WTC11 (cell line): ENCODE data around the gene SULT6B1. TPM values are rescaled to one million over a fixed set of nuclear protein-coding genes. Genes with fewer than 3 reads are reported as not detected.

Source experiments
- ATAC-seq: fragments of 200-7000 bp; cut with Tn5 transposase; 2 replicates; pipeline ENCODE4 v1.10.0; 2021; ENCODE audit warnings: mild to moderate bottlenecking, moderate library complexity
- CTCF ChIA-PET: fragments of 300-600 bp; sonication (Branson Sonifier 250); formaldehyde crosslinking; loops from one replicate; lab custom pipeline; 2021; ENCODE audit warnings: antibody characterized with exemption; lab: Charles Lee
- POLR2A ChIA-PET: fragments of 350-600 bp; sonication (Branson Sonifier 250); formaldehyde crosslinking; loops from one replicate; lab custom pipeline; 2021; ENCODE audit warnings: antibody characterized with exemption; lab: Charles Lee
- DNase-seq: peaks from one replicate; pipeline ENCODE4 v3.0.0; 2021; ENCODE audit warnings: low spot score
- H3K27ac Mint-ChIP-seq: 2 replicates; pipeline ENCODE4 v1.8.0; 2021; ENCODE audit warnings: mixed read lengths
- H3K27me3 Mint-ChIP-seq: 2 replicates; pipeline ENCODE4 v1.8.0; 2021; ENCODE audit warnings: low read depth, mild to moderate bottlenecking, moderate library complexity, mixed read lengths
- H3K36me3 Mint-ChIP-seq: 2 replicates; pipeline ENCODE4 v1.8.0; 2021; ENCODE audit warnings: mixed read lengths
- H3K4me1 Mint-ChIP-seq: 2 replicates; pipeline ENCODE4 v1.8.0; 2022; ENCODE audit warnings: mixed read lengths
- H3K4me3 Mint-ChIP-seq: 2 replicates; pipeline ENCODE4 v1.8.0; 2021; ENCODE audit warnings: mild to moderate bottlenecking, moderate library complexity, mixed read lengths
- H3K9me3 Mint-ChIP-seq: 2 replicates; pipeline ENCODE4 v1.8.0; 2021; ENCODE audit warnings: mixed read lengths
- ATF6 ChIP-seq: sonication (generic); formaldehyde crosslinking; IDR thresholded peaks from 2 replicates; pipeline ENCODE4 v1.8.1; 2023; ENCODE audit warnings: mild to moderate bottlenecking, missing genetic modification reagents
- CREB1 ChIP-seq: sonication (generic); formaldehyde crosslinking; IDR thresholded peaks from 2 replicates; pipeline ENCODE4 v1.8.0; 2023; ENCODE audit warnings: mild to moderate bottlenecking, missing genetic modification reagents
- FOXP1 ChIP-seq: sonication (generic); formaldehyde crosslinking; IDR thresholded peaks from 2 replicates; pipeline ENCODE4 v1.8.0; 2022; ENCODE audit warnings: missing genetic modification reagents, mild to moderate bottlenecking, moderate library complexity, borderline replicate concordance
- HMGA2 ChIP-seq: fragments of 250-450 bp; sonication (Bioruptor Pico); IDR thresholded peaks from 2 replicates; pipeline ENCODE4 v1.4.0; 2021; ENCODE audit warnings: mild to moderate bottlenecking, moderate library complexity
- NR1H2 ChIP-seq: sonication (generic); formaldehyde crosslinking; IDR thresholded peaks from 2 replicates; pipeline ENCODE4 v1.9.0; 2021; ENCODE audit warnings: mild to moderate bottlenecking, moderate library complexity, missing genetic modification reagents
- TEAD4 ChIP-seq: sonication (generic); formaldehyde crosslinking; IDR thresholded peaks from 2 replicates; pipeline ENCODE4 v1.8.0; 2022; ENCODE audit warnings: mild to moderate bottlenecking, missing genetic modification reagents
- ZNF416 ChIP-seq: fragments of 250-450 bp; sonication (Bioruptor Pico); IDR thresholded peaks from 2 replicates; pipeline ENCODE4 v1.9.0; 2021; ENCODE audit warnings: mild to moderate bottlenecking, inconsistent platforms
- ZNF425 ChIP-seq: fragments of 250-450 bp; sonication (Bioruptor Pico); conservative IDR thresholded peaks from 2 replicates; pipeline ENCODE4 v1.9.0; 2021; ENCODE audit warnings: mild to moderate bottlenecking
- ZSCAN18 ChIP-seq: fragments of 250-450 bp; sonication (Bioruptor Pico); IDR thresholded peaks from 2 replicates; pipeline ENCODE4 v2.1.2; 2022; ENCODE audit warnings: mild to moderate bottlenecking, moderate library complexity
- total RNA-seq: library from RNA; stranded (reverse); gene quantifications from 3 replicates; pipeline ENCODE4 v1.2.3, GENCODE V29; 2021
- TF ChIP-seq, protein P1 (sequence below): fragments of 250-450 bp; sonication (Bioruptor Pico); IDR thresholded peaks from 2 replicates; pipeline ENCODE4 v1.9.0; 2021; ENCODE audit warnings: mild to moderate bottlenecking
- TF ChIP-seq, protein P2 (sequence below): sonication (generic); formaldehyde crosslinking; IDR thresholded peaks from 2 replicates; pipeline ENCODE4 v1.8.0; 2022; ENCODE audit warnings: mild to moderate bottlenecking, missing genetic modification reagents
- TF ChIP-seq, protein P3 (sequence below): fragments of 250-450 bp; sonication (Bioruptor Pico); IDR thresholded peaks from 2 replicates; pipeline ENCODE4 v1.8.0; 2021; ENCODE audit warnings: mild to moderate bottlenecking
- TF ChIP-seq, protein P4 (sequence below): sonication (generic); formaldehyde crosslinking; IDR thresholded peaks from 2 replicates; pipeline ENCODE4 v1.8.1; 2023; ENCODE audit warnings: mild to moderate bottlenecking, missing genetic modification reagents

Gene SULT6B1
- total RNA-seq, 1 experiment from 2014 or later, result not detected

GRCh38 chr2:37167636-37168180, 20.8 kb downstream of the SULT6B1 start:
- Mint-ChIP-seq H3K4me1 (peaks cover 7% of the 10 kb centered on the region), H3K27ac (no peak overlapping the region; the same call in 1 of the 2 replicates), H3K9me3 (peaks cover 26% of the 10 kb centered on the region), H3K4me3 (no peak overlapping the region), H3K36me3 (peaks cover 22% of the 10 kb centered on the region), H3K27me3 (no peaks in the 10 kb centered on the region)
- peak; percentile 99 for TF ChIP-seq HMGA2 (CRISPR knock-in tag)
- TF ChIP-seq, protein P1, sequence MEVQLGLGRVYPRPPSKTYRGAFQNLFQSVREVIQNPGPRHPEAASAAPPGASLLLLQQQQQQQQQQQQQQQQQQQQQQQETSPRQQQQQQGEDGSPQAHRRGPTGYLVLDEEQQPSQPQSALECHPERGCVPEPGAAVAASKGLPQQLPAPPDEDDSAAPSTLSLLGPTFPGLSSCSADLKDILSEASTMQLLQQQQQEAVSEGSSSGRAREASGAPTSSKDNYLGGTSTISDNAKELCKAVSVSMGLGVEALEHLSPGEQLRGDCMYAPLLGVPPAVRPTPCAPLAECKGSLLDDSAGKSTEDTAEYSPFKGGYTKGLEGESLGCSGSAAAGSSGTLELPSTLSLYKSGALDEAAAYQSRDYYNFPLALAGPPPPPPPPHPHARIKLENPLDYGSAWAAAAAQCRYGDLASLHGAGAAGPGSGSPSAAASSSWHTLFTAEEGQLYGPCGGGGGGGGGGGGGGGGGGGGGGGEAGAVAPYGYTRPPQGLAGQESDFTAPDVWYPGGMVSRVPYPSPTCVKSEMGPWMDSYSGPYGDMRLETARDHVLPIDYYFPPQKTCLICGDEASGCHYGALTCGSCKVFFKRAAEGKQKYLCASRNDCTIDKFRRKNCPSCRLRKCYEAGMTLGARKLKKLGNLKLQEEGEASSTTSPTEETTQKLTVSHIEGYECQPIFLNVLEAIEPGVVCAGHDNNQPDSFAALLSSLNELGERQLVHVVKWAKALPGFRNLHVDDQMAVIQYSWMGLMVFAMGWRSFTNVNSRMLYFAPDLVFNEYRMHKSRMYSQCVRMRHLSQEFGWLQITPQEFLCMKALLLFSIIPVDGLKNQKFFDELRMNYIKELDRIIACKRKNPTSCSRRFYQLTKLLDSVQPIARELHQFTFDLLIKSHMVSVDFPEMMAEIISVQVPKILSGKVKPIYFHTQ, result no peak
- POLR2A ChIA-PET, result no interaction called here
- ATAC-seq, result no peak
- DNase-seq, result no peak
- CTCF ChIA-PET, result interaction anchor here (0.6 to 1.7 kb wide), 8 partner anchors 9 to 84 kb away, joined by 3 to 6 read pairs (median 4); partner anchors contain the start of gene EIF2AK2

GRCh38 chr2:37164757-37165156, 23.7 kb downstream of the SULT6B1 start:
- H3K27ac Mint-ChIP-seq, result no peak overlapping the region
- peaks cover 7% of the 10 kb centered on the region for H3K4me1 Mint-ChIP-seq
- ChIA-PET POLR2A (interaction anchor here (0.7 kb wide), 2 partner anchors 206 to 743 kb away, joined by 3 to 4 read pairs; no protein-coding TSS in a partner anchor), CTCF (no interaction called here)
- DNase-seq (no peak), ATAC-seq (no peak)
- H3K36me3 Mint-ChIP-seq, result peaks cover 22% of the 10 kb centered on the region
- TF ChIP-seq CREB1 (CRISPR knock-in tag) (no peak), ATF6 (CRISPR knock-in tag) (no peak), ZNF425 (CRISPR knock-in tag) (no peak), TEAD4 (CRISPR knock-in tag) (no peak), NR1H2 (CRISPR knock-in tag) (no peak), ZNF416 (CRISPR knock-in tag) (no peak), ZSCAN18 (no peak), FOXP1 (CRISPR knock-in tag) (no peak)
- TF ChIP-seq, protein P2, sequence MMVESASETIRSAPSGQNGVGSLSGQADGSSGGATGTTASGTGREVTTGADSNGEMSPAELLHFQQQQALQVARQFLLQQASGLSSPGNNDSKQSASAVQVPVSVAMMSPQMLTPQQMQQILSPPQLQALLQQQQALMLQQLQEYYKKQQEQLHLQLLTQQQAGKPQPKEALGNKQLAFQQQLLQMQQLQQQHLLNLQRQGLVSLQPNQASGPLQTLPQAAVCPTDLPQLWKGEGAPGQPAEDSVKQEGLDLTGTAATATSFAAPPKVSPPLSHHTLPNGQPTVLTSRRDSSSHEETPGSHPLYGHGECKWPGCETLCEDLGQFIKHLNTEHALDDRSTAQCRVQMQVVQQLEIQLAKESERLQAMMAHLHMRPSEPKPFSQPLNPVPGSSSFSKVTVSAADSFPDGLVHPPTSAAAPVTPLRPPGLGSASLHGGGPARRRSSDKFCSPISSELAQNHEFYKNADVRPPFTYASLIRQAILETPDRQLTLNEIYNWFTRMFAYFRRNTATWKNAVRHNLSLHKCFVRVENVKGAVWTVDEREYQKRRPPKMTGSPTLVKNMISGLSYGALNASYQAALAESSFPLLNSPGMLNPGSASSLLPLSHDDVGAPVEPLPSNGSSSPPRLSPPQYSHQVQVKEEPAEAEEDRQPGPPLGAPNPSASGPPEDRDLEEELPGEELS (CRISPR knock-in tag), result no peak
- TF ChIP-seq, protein P3, sequence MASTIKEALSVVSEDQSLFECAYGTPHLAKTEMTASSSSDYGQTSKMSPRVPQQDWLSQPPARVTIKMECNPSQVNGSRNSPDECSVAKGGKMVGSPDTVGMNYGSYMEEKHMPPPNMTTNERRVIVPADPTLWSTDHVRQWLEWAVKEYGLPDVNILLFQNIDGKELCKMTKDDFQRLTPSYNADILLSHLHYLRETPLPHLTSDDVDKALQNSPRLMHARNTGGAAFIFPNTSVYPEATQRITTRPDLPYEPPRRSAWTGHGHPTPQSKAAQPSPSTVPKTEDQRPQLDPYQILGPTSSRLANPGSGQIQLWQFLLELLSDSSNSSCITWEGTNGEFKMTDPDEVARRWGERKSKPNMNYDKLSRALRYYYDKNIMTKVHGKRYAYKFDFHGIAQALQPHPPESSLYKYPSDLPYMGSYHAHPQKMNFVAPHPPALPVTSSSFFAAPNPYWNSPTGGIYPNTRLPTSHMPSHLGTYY (CRISPR knock-in tag), result no peak
- TF ChIP-seq, protein P4, sequence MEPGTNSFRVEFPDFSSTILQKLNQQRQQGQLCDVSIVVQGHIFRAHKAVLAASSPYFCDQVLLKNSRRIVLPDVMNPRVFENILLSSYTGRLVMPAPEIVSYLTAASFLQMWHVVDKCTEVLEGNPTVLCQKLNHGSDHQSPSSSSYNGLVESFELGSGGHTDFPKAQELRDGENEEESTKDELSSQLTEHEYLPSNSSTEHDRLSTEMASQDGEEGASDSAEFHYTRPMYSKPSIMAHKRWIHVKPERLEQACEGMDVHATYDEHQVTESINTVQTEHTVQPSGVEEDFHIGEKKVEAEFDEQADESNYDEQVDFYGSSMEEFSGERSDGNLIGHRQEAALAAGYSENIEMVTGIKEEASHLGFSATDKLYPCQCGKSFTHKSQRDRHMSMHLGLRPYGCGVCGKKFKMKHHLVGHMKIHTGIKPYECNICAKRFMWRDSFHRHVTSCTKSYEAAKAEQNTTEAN (CRISPR knock-in tag), result no peak
- no peak overlapping the region for H3K4me3 Mint-ChIP-seq
- peaks cover 26% of the 10 kb centered on the region for H3K9me3 Mint-ChIP-seq
- H3K27me3 Mint-ChIP-seq, result no peaks in the 10 kb centered on the region
